Measurements from ENCODE around the gene DCTD.

The DCTD gene

GRCh38 chr4:182879913-182880312 is 37.3 kb downstream of the DCTD start:
- TF ChIP-seq CTCF (conservative IDR thresholded peaks at IDR 0.05; ENCODE audit: low read depth, low read length): no peak
- H3K9ac ChIP-seq: no peak overlapping the region

GRCh38 chr4:182878633-182879495 is 38.3 kb downstream of the DCTD start:
- no peaks in the 10 kb centered on the region for H4K20me1 ChIP-seq (ENCODE audit: insufficient read depth)
- H2AFZ ChIP-seq (ENCODE audit: low read depth): no peak overlapping the region
- no peak overlapping the region for H3K9ac ChIP-seq
- no peaks in the 10 kb centered on the region for H3K36me3 ChIP-seq (ENCODE audit: insufficient read depth)
- H3K27ac ChIP-seq: no peak overlapping the region
- H3K4me2 ChIP-seq: no peak overlapping the region
- TF ChIP-seq CTCF (conservative IDR thresholded peaks at IDR 0.05; ENCODE audit: low read depth, low read length): no peak
- H3K4me3 ChIP-seq (IDR thresholded peaks at IDR 0.05; ENCODE audit: insufficient read depth, low read depth, low read length): no peak overlapping the region
- H3K79me2 ChIP-seq (ENCODE audit: insufficient read depth, low read depth): no peaks in the 10 kb centered on the region
- no peaks in the 10 kb centered on the region for H3K27me3 ChIP-seq (ENCODE audit: insufficient read depth, low read depth)
- no peaks in the 10 kb centered on the region for H3K4me1 ChIP-seq (ENCODE audit: low read depth, poor library complexity, severe bottlenecking)

More at GRCh38 chr4:182879913-182880312, 37.3 kb downstream of the DCTD start:
- Histone ChIP-seq H3K4me2 (no peak overlapping the region), H3K79me2 (ENCODE audit: insufficient read depth, low read depth) (no peaks in the 10 kb centered on the region), H2AFZ (ENCODE audit: low read depth) (no peak overlapping the region), H3K4me1 (ENCODE audit: low read depth, poor library complexity, severe bottlenecking) (no peaks in the 10 kb centered on the region), H3K4me3 (IDR thresholded peaks at IDR 0.05; ENCODE audit: insufficient read depth, low read depth, low read length) (no peak overlapping the region), H3K27ac (no peak overlapping the region), H4K20me1 (ENCODE audit: insufficient read depth) (no peaks in the 10 kb centered on the region), H3K27me3 (ENCODE audit: insufficient read depth, low read depth) (no peaks in the 10 kb centered on the region), H3K36me3 (ENCODE audit: insufficient read depth) (no peaks in the 10 kb centered on the region)

GRCh38 chr4:182877326-182877883 is 39.8 kb downstream of the DCTD start:
- Histone ChIP-seq H3K4me1 (ENCODE audit: low read depth, poor library complexity, severe bottlenecking) (no peaks in the 10 kb centered on the region), H3K27ac (no peak overlapping the region), H3K4me3 (IDR thresholded peaks at IDR 0.05; ENCODE audit: insufficient read depth, low read depth, low read length) (no peak overlapping the region), H4K20me1 (ENCODE audit: insufficient read depth) (no peaks in the 10 kb centered on the region), H3K79me2 (ENCODE audit: insufficient read depth, low read depth) (no peaks in the 10 kb centered on the region), H3K4me2 (no peak overlapping the region), H3K36me3 (ENCODE audit: insufficient read depth) (no peaks in the 10 kb centered on the region), H3K9ac (no peak overlapping the region), H3K27me3 (ENCODE audit: insufficient read depth, low read depth) (no peaks in the 10 kb centered on the region), H2AFZ (ENCODE audit: low read depth) (no peak overlapping the region)
- no peak for TF ChIP-seq CTCF (conservative IDR thresholded peaks at IDR 0.05; ENCODE audit: low read depth, low read length)

GRCh38 chr4:182876427-182876826 is 40.8 kb downstream of the DCTD start:
- no peaks in the 10 kb centered on the region for H3K4me1 ChIP-seq (ENCODE audit: low read depth, poor library complexity, severe bottlenecking)
- no peaks in the 10 kb centered on the region for H3K36me3 ChIP-seq (ENCODE audit: insufficient read depth)
- no peak overlapping the region for H3K4me2 ChIP-seq
- no peak overlapping the region for H3K4me3 ChIP-seq (IDR thresholded peaks at IDR 0.05; ENCODE audit: insufficient read depth, low read depth, low read length)
- no peak overlapping the region for H3K27ac ChIP-seq
- no peak overlapping the region for H3K9ac ChIP-seq
- no peaks in the 10 kb centered on the region for H3K27me3 ChIP-seq (ENCODE audit: insufficient read depth, low read depth)
- no peaks in the 10 kb centered on the region for H3K79me2 ChIP-seq (ENCODE audit: insufficient read depth, low read depth)
- H2AFZ ChIP-seq (ENCODE audit: low read depth): no peak overlapping the region
- H4K20me1 ChIP-seq (ENCODE audit: insufficient read depth): no peaks in the 10 kb centered on the region
- TF ChIP-seq CTCF (conservative IDR thresholded peaks at IDR 0.05; ENCODE audit: low read depth, low read length): no peak
